ENCODE measurements around the gene PYM1. TPM values are rescaled to one million over a fixed set of nuclear protein-coding genes. Genes with fewer than 3 reads are reported as not detected.

The PYM1 gene
- total and polyA plus RNA-seq, 2 of the 13 experiments (the other 11 are each of a cell fraction or from before 2014, with no cell fraction given): 44.0 to 51.8 TPM

DNA sequence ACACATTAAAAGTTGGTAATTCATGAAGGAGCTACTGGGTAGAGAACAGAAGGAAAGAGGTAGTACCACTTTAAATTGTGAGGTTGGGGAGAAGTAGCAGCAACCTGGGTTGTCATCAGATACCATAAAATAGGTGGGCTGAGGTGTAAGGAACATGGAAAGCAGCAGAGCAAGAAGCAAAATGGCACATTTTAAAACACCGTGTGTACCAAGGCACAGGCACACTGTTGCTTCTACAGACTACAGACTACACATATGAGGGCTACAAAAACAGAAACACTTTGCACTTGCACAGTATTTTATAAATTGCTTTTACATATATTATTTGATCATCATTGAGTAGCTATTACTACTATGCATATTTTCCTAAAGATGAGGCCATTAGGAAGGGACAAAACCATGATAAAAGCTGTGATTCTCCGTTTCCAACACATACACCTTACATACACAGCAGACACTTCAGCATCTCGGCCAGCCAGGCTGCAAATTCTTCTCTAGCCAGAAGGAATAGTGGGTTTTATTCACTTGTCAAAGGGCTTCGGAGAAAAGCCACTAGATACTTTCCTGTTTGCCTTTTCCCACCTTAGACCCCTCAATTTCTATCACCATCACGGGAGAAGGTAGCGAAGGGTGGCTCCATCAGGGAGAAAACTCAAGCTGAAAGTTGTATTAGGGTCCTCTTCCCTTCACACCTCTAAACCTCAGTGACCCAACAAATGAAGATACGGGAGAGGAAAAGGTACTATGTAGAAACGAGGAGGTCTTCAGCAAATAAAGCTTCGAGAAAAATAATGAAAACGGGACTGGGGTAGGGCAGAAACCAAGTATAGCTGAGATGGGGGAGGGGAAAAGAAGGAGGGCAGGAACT is 1.6 kb downstream of the PYM1 start:
- TSS peak; percentile 64 for BruUV-seq (replicated peaks)
- TF ChIP-seq ZBTB1 (CRISPR knock-in tag; IDR thresholded peaks at IDR 0.05; ENCODE audit: borderline replicate concordance) (no peak), MED8 (CRISPR knock-in tag; IDR thresholded peaks at IDR 0.05; ENCODE audit: insufficient replicate concordance) (no peak), ARNT2 (CRISPR knock-in tag; IDR thresholded peaks at IDR 0.05; ENCODE audit: low read depth) (no peak), ARHGAP35 (CRISPR knock-in tag; IDR thresholded peaks at IDR 0.05; ENCODE audit: borderline replicate concordance) (no peak), TEAD3 (CRISPR knock-in tag; optimal IDR thresholded peaks at IDR 0.05; ENCODE audit: borderline replicate concordance) (peak; percentile 18), PRPF4 (IDR thresholded peaks at IDR 0.05; ENCODE audit: low read depth, low read length, poor library complexity, severe bottlenecking) (peak; percentile 32), GTF2F1 (IDR thresholded peaks at IDR 0.05; ENCODE audit: low read length) (no peak), RBFOX2 (IDR thresholded peaks at IDR 0.05; ENCODE audit: low read depth, low read length) (no peak), ARNTL (CRISPR knock-in tag; IDR thresholded peaks at IDR 0.05) (0 out of 2 replicates have a peak, but pooled peaks have one; percentile 30), MYNN (CRISPR knock-in tag; IDR thresholded peaks at IDR 0.05; ENCODE audit: low read depth) (no peak), GTF3A (CRISPR knock-in tag; conservative IDR thresholded peaks at IDR 0.05) (no peak), HHEX (CRISPR knock-in tag; IDR thresholded peaks at IDR 0.05) (no peak), GRHL1 (CRISPR knock-in tag; conservative IDR thresholded peaks at IDR 0.05) (no peak), ZNF772 (CRISPR knock-in tag; IDR thresholded peaks at IDR 0.05) (0 out of 2 replicates have a peak, but pooled peaks have one; percentile 28), THAP7 (CRISPR knock-in tag; IDR thresholded peaks at IDR 0.05) (no peak), DDIT3 (CRISPR knock-in tag; IDR thresholded peaks at IDR 0.05) (no peak)
- ChIA-PET CTCF (ENCODE audit: low intra/inter-chr PET ratio, low total read pairs) (no interaction called here), POLR2A (interaction anchor here (0.5 to 10.5 kb wide), 7 partner anchors 9 to 206 kb away, joined by 3 to 108 read pairs (median 4); partner anchors contain the start of genes DNAJC14, ORMDL2, RAB5B and RDH5)
- peaks cover 15% of the 10 kb centered on the region for H4K20me1 ChIP-seq (ENCODE audit: insufficient read depth, low read length)
- in situ Hi-C loops (cut with HindIII; ENCODE audit: extremely low pct_ligation_motif_present, low pct_unique_long_range_greater_than_20kb): loop anchor here (5.0 kb wide), 1 partner anchor 94 kb away; no protein-coding TSS in a partner anchor
- H3K4me1 ChIP-seq (ENCODE audit: insufficient read depth, low read length): peaks cover 57% of the 10 kb centered on the region
- H2AFZ ChIP-seq (ENCODE audit: low read length): no peak overlapping the region
- intact Hi-C loops (cut with micrococcal nuclease; ENCODE audit: unreplicated experiment): no loop called here
- peak overlapping the region; percentile 72 to 90 (median 89) for H3K4me3 ChIP-seq (replicated peaks in 1 of 3; ENCODE audit: insufficient read depth in 1 of 3, low read depth in 2 of 3, low read length in 3 of 3)
- no peaks in the 10 kb centered on the region; a peak in 1 of 5 replicates for H3K27me3 ChIP-seq (ENCODE audit: control insufficient read depth in 1 of 2, insufficient read depth in 2 of 2, low read length in 2 of 2)
- no peaks in the 10 kb centered on the region for H3K9me3 ChIP-seq (ENCODE audit: low read length)
- H3K27ac ChIP-seq (ENCODE audit: extremely low read length, insufficient read depth, low read length): peak overlapping the region; percentile 96
- DNase-seq (ENCODE audit: low spot score) (no peak), ATAC-seq (no peak), FAIRE-seq (no peak)
- H3K36me3 ChIP-seq (replicated peaks in 1 of 2; ENCODE audit: control insufficient read depth in 1 of 2, insufficient read depth in 2 of 2, low read length in 2 of 2): peaks cover 0 to 5% of the 10 kb centered on the region in 2 experiments; a peak in 3 of 5 replicates
- WGBS (ENCODE audit: low lambda C conversion rate): 13% methylated on average over 10 of the region's 10 CpGs
- peak overlapping the region; percentile 67 for H3K4me2 ChIP-seq (ENCODE audit: low read depth, low read length)
- H3K79me2 ChIP-seq (ENCODE audit: insufficient read depth, low read length): peaks cover 61% of the 10 kb centered on the region
- peak overlapping the region; percentile 96 for H3K9ac ChIP-seq (ENCODE audit: insufficient read depth, low read depth, low read length)

Measured in HepG2 (cell line).